COLO668 (cell line): ENCODE results near the gene ADARB1.

ENCODE experiments used
- DNase-seq: peaks from one replicate; lab custom pipeline; 2025; ENCODE audit not compliant: unreplicated experiment; lab: John Stamatoyannopoulos, UW

The ADARB1 gene

DNA sequence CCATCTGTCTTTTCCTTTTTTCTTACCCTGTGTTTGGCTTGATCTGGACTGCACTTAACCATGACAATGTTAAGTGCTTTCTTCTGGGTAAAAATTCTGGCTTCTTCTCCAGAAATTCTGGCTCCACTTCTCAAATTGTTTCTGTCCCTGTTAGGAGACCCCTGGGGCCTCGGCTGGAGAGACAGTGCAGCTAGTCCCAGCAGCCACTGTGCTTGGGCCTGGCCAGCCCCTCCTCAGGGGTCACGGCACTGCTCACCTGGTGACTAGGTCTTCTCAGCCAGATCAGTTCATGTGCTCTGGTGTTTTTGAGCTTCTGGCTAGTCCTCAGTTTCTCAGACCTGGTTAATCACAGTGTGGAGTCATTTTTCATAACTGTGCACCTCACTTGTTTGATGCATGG is 72.4 kb downstream of the ADARB1 start:
- DNase-seq = no peak

DNA sequence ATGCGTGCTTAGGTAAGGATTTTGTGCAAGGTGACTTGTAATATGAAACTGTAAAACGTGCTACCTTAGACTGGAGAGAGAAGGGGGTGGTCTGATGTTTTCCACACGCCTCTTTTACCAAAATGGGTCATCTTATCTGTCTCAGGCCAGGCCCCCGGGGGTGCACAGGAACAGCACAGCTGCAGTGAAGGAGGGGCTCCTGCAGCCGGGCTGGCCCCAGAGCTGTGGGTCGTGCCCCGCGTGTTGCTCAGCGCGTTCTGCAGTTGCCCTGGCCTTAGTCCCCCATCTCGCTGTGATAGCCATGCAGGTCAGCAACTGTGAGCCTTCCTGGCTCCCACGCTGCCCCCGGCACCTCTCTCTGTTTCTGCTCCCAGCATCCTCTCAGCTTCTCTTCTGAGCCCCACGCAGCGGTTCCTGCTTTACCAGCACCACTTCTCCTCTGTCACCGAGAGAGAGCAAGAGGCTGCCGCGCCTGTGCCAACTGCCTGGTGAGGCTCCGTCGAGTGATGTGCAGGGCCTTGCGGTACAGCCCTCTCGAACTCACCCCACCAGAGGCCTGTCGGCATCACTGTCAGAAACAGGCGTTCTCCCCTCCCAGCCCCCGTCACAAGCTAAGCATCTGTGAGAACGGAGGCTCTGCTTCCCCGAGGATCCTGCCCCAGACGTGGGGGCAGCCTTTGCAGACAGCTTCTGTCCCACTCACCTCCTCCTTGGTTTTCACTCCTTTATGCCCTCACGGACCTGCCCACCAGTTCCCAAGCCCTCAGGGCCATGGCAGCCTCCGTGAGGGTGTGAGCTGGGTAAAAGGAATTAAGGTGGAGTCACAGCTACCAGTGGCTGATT is 73.3 kb downstream of the ADARB1 start:
- no peak for DNase-seq

DNA sequence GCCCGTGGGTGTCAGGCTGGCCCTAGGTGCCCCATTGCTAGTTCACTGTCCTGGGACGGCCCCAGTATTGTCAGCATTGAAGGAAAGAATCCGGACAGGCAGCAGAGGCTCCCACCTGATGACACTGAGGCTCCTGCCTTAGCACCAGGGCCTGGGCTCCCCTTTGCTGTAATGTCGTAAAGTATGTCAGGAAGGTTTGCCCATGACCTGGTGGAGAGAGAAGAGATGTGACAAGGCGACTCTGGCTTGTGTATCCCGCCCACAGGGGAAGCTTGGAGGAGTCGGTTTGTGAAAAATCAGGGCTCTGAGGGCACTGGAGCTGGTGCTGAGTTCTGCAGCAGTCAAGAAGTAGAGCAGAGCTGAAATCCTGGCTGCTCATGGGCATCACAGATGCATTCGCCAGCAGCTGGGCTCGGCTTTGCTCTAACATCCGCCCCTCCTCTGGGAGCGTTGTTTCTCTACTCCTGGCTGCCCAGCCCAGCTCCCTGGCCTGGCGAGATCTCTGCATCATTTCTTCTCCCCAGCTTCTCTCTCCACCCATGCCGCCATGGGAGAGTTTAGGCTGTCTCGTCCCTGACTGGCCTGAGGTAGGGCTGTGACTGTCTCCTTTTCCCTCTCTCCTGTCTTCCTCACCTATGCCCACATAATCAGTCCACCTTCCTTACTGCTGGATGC is 74.1 kb downstream of the ADARB1 start:
- DNase-seq = no peak

DNA sequence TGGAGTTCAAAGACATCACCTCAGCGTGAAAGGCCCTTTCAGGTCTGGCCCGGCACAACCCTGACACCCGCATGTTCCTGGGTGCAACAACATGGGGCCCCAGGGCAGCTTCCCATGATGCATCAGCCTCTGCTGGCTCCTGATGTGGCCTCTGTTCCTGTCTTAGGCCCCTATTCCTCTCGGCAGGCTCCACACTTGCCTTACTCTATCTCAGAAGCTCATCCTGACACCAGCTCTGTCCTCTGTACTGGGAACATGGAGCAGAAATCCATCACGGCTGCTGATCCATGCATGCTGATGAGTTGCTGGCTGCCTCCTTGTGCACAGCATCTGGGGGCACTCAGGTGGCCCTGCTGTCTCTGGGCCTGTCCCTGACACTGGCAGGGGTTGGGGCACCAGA is 74.6 kb downstream of the ADARB1 start:
- DNase-seq = no peak

- no peak for DNase-seq
Observed at GRCh38 chr21:45150638-45151131, 76.3 kb downstream of the ADARB1 start.

DNA sequence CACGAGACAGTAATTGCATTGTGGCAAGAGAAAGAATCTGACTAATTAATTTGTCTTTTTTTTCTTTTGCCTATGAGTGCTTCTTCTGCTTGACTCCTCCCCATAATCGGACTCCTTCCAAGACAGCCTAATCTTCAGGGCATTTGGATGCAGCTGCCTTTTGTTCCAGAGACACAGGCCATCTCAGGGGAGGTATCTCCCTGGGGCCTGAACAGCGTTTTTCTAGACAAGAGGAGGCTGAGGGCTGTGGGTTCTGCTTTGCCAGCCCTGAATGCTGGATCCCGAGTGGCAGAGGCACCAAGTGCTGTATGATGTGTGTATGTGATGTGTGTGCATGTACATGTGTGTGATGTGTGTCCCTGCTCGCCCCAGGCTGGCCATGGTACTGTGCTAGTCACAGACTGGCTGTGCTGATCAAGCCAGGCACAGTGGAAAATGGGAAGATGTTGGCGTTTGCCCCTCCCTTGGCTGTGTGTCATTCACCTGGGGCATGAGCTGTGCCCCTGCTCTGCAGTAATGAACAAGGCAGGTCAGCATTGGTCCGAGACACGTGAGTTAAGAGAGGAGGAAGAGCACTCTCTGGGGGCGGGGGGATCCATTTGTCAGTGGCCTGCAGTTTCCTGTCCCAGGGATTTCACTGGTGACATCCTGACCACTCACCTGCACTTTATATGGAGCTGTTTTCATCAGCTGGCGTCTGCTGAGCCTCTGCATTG is 77.2 kb downstream of the ADARB1 start:
- DNase-seq = no peak

- no peak for DNase-seq
Observed at GRCh38 chr21:45152265-45152746, 77.9 kb downstream of the ADARB1 start.

DNA sequence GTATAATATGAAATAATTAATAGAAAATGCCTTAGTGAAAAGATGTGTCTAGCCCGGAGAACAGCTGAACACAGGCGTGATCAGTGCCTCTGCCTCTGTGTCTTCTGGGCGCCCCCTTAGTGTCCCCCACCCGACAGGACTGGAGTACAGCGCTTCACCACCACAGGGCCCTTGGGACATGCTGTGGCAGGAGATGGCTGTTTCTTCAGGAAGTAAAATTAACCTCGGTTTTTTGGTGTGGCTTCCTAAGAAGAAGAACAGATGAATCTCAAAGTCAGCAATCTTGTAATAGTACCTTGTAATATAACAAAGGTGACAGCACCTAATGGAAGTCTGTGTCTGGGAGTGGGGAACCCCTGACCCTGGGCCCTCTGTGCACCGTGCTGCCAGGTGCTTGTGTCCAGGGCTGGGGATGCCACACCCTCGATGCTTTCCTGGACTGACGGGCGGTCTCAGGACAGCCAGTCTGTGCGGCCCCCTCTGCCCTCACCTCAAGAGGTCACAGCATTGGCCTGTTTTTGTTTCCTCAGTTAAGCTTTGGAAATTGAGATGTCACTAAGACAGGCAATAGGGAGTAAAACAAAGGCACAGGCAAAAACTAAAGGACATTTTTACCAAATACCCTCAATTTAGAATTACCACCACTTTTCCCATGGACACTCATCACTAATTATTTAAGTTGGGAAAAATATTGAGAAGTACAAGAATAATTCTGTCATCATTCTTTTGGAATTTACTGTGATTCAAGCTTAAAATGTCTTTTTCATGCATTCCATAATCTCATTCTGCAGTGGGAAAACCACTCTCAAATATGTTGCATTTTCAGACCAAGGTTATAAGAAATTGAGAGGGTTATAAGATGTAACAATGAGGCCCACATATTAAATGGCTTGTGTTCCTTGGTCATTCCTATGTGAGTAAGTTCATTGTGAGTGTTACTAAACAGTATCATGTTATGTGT is 79.3 kb downstream of the ADARB1 start:
- DNase-seq = no peak

GRCh38 chr21:45154511-45155508 is 80.4 kb downstream of the ADARB1 start:
- DNase-seq = no peak

GRCh38 chr21:45155910-45156309 is 81.5 kb downstream of the ADARB1 start:
- no peak for DNase-seq

- DNase-seq = no peak
Observed at GRCh38 chr21:45156459-45156858, 82.1 kb downstream of the ADARB1 start.

DNA sequence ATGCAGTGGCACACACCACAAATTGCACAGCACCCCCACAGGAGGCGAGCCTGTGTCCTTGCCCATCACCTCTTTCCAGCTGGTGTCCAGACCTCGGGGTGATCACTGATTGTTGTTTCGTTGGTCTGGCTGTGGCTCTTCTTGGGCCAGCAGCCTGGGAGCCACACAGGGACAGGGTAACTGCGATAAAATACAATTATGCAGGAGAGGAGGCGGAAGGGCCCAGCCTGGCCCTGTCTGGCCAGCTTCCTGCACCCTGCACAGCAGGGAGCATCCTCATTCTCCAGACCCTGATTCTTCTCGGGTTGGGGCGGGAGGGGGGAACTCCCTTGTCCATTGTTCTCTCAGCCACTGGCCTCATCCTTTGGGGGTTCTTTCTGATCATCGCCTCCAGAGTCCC is 83.6 kb downstream of the ADARB1 start:
- no peak for DNase-seq

DNA sequence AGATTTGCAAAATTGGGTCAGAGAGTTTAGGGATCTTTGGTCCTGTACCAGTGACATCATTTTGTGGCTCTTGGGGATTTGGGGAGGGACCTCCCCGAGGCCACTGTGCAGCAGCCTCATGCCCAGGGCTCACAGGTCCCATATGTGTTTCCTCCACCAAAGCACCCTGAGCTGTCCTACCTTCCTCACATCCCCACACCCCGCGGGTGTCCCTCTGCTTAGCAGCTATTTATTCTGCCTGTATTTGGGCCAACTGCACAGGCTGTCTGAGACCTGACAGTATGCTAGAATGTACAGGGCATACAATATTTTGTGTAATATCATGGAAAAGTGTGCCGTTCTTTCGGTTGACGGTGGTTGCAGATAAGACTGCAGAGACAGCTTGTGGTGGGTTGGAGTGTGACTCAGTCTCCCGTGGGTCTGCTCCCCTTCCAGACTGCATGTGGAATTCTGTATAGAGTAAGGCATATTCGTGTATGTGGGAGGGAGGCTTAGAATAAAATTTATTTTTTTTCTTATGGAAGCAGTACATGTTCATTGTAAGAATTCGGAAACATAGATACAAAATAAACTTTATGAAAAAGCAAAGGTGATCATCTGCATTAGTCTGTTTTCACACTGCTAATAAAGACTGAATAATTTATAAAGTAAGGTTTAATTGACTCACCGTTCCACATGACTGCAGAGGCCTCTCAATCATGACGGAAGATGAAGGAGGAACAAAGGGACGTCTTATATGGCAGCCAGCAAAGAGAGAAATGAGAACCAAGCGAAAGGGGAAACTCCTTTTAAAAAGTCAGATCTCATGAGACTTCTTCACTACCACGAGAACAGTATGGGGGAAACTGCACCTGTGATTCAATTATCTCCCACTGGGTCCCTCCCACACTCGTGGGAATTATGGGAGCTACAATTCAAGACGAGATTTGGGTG is 84.4 kb downstream of the ADARB1 start:
- no peak for DNase-seq

GRCh38 chr21:45160198-45160597 is 85.8 kb downstream of the ADARB1 start:
- no peak for DNase-seq

DNA sequence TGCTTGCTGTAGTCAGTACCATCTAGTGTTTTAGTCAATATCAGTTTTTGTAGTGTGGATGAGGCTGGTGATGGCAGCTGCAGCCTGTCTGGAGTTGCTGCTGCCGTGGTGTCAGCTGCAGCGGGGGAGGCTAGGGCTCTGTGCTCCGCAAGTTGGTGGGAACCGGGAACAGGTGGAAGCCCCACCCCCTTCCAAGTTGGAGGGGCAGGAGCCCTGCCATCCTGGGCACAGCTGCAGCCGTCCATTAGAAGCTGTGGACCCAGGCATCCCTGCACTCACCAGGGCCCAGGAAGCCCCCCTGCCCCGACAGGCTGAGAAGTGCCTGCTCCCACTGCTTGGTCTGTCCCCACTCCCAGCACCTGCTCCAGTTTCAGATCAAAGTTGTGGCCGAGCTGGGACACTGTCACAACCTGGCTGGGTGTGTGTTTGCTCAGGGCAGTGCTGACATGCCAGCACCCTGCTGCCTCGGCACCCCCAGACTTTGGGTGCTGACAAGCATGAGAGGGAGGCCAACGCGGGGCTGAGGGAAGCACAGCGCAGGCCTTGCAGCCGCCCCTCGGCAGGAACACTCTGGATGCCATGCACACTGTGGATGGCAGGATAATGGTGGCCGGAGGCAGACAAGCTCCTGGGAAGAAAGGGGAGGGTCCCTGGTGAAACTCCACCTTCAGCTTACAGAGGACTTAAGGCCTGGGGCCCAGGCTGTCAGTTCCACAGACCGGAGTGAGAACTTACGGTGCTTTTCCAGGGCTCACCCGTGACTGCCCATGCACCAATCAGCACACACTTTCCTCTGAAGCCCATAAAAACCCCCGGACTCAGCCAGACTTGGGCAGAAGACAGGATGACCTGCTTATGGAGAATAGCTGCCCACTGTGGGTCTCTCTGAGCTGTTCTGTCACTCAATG is 86.9 kb downstream of the ADARB1 start:
- no peak for DNase-seq

GRCh38 chr21:45162115-45162514 is 87.7 kb downstream of the ADARB1 start:
- no peak for DNase-seq

- DNase-seq = no peak
Observed at GRCh38 chr21:45162809-45163208, 88.4 kb downstream of the ADARB1 start.
